OCI-LY1 (cell line): ENCODE results near the gene MED13.

ENCODE experiments used
- H2AFZ ChIP-seq: fragments of 200-600 bp; sonication (generic), shearing (Covaris generic); 2 replicates; pipeline ENCODE4 v1.6.0; 2014; ENCODE audit warnings: antibody characterized with exemption, mild to moderate bottlenecking, low read length
- H3F3A ChIP-seq: fragments of 200-600 bp; sonication (generic), shearing (Covaris generic); 2 replicates; pipeline ENCODE4 v1.6.0; 2014; ENCODE audit warnings: mild to moderate bottlenecking, antibody characterized with exemption, low read length, moderate library complexity; ENCODE audit not compliant: insufficient read depth
- H3K27ac ChIP-seq: fragments of 200-600 bp; sonication (generic); 2 replicates; pipeline ENCODE4 v1.5.1; 2014; ENCODE audit warnings: low read length, mixed run types, mild to moderate bottlenecking, low read depth; ENCODE audit not compliant: poor library complexity, severe bottlenecking
- H3K27me3 ChIP-seq: fragments of 200-600 bp; sonication (generic); 2 replicates; pipeline ENCODE4 v1.6.0; 2014; ENCODE audit warnings: antibody characterized with exemption, mild to moderate bottlenecking, low read length, moderate library complexity; ENCODE audit not compliant: insufficient read depth
- H3K36me3 ChIP-seq: fragments of 200-600 bp; sonication (generic); 2 replicates; pipeline ENCODE4 v1.6.1; 2014; ENCODE audit warnings: mild to moderate bottlenecking, antibody characterized with exemption, low read length, moderate library complexity, mixed read lengths; ENCODE audit not compliant: insufficient read depth
- H3K4me1 ChIP-seq: fragments of 200-600 bp; sonication (generic); 2 replicates; pipeline ENCODE4 v1.5.1; 2014; ENCODE audit warnings: mild to moderate bottlenecking, low read length, moderate library complexity; ENCODE audit not compliant: insufficient read depth, severe bottlenecking
- H3K4me2 ChIP-seq: fragments of 200-600 bp; sonication (generic), shearing (Covaris generic); 2 replicates; pipeline ENCODE4 v1.6.1; 2014; ENCODE audit warnings: low read length
- H3K4me3 ChIP-seq: fragments of 200-600 bp; sonication (generic); 2 replicates; pipeline ENCODE4 v1.5.1; 2014; ENCODE audit warnings: low read length, low read depth, mild to moderate bottlenecking, mixed read lengths; ENCODE audit not compliant: poor library complexity, severe bottlenecking
- H3K79me2 ChIP-seq: fragments of 200-600 bp; shearing (Covaris generic); 2 replicates; pipeline ENCODE4 v1.6.1; 2016; ENCODE audit warnings: mixed run types, low read length, mixed read lengths; ENCODE audit not compliant: insufficient read depth
- H3K9ac ChIP-seq: fragments of 200-600 bp; sonication (generic), shearing (Covaris generic); 2 replicates; pipeline ENCODE4 v1.6.1; 2014; ENCODE audit warnings: mild to moderate bottlenecking, low read length, mixed read lengths
- H3K9me2 ChIP-seq: fragments of 200-600 bp; sonication (generic), shearing (Covaris generic); 2 replicates; pipeline ENCODE4 v1.6.1; 2014; ENCODE audit warnings: low read depth, mild to moderate bottlenecking, low read length, mixed read lengths
- H3K9me3 ChIP-seq: fragments of 200-600 bp; shearing (Covaris generic); 2 replicates; pipeline ENCODE4 v1.6.1; 2014; ENCODE audit warnings: low read length, mixed read lengths
- H4K20me1 ChIP-seq: fragments of 200-600 bp; sonication (generic), shearing (Covaris generic); 2 replicates; pipeline ENCODE4 v1.6.0; 2016; ENCODE audit warnings: mild to moderate bottlenecking, low read length; ENCODE audit not compliant: insufficient read depth
- CTCF ChIP-seq: fragments of 200-600 bp; sonication (generic), shearing (Covaris generic); IDR thresholded peaks from 2 replicates; pipeline ENCODE4 v1.5.1; 2017; ENCODE audit warnings: mild to moderate bottlenecking, antibody characterized with exemption, low read length, moderate library complexity, mixed read lengths
- EZH2 ChIP-seq: fragments of 200-600 bp; sonication (generic), shearing (Covaris generic); IDR thresholded peaks from 2 replicates; pipeline ENCODE4 v1.8.0; 2017; ENCODE audit warnings: borderline replicate concordance, mixed run types, mild to moderate bottlenecking, antibody characterized with exemption, low read length, moderate library complexity, mixed read lengths

The MED13 gene

GRCh38 chr17:62094175-62094574 is 29.1 kb upstream of the MED13 start:
- H3K27me3 ChIP-seq, result peaks cover 2% of the 10 kb centered on the region
- no peak overlapping the region for H3K4me2 ChIP-seq
- H3K9me3 ChIP-seq, result no peaks in the 10 kb centered on the region
- TF ChIP-seq EZH2 (no peak), CTCF (no peak)
- no peaks in the 10 kb centered on the region for H3K36me3 ChIP-seq
- H3K9me2 ChIP-seq, result no peaks in the 10 kb centered on the region
- H2AFZ ChIP-seq, result no peak overlapping the region
- H3K79me2 ChIP-seq, result no peaks in the 10 kb centered on the region
- H3F3A ChIP-seq, result no peaks in the 10 kb centered on the region
- no peaks in the 10 kb centered on the region for H3K4me1 ChIP-seq
- no peak overlapping the region for H3K27ac ChIP-seq
- H3K4me3 ChIP-seq, result no peak overlapping the region
- no peaks in the 10 kb centered on the region for H4K20me1 ChIP-seq
- H3K9ac ChIP-seq, result no peak overlapping the region

- Histone ChIP-seq H3K4me2 (no peak overlapping the region), H2AFZ (no peak overlapping the region), H3K4me1 (no peaks in the 10 kb centered on the region), H3K4me3 (no peak overlapping the region), H3K36me3 (no peaks in the 10 kb centered on the region), H3K27ac (no peak overlapping the region), H3F3A (no peaks in the 10 kb centered on the region), H4K20me1 (no peaks in the 10 kb centered on the region), H3K79me2 (no peaks in the 10 kb centered on the region), H3K9ac (no peak overlapping the region), H3K27me3 (peaks cover 5% of the 10 kb centered on the region; the same call in 1 of the 2 replicates), H3K9me2 (no peaks in the 10 kb centered on the region), H3K9me3 (no peaks in the 10 kb centered on the region)
- TF ChIP-seq CTCF (no peak), EZH2 (no peak)
Observed at GRCh38 chr17:62093188-62094155, 28.4 kb upstream of the MED13 start.

- Histone ChIP-seq H3K27ac (no peak overlapping the region), H3K9me2 (no peaks in the 10 kb centered on the region), H2AFZ (no peak overlapping the region), H3K79me2 (no peaks in the 10 kb centered on the region), H3K9me3 (no peaks in the 10 kb centered on the region), H3K4me3 (no peak overlapping the region), H3K4me2 (no peak overlapping the region), H3F3A (no peaks in the 10 kb centered on the region), H3K27me3 (peaks cover 5% of the 10 kb centered on the region; the same call in 1 of the 2 replicates), H3K36me3 (no peaks in the 10 kb centered on the region), H3K9ac (no peak overlapping the region), H3K4me1 (no peaks in the 10 kb centered on the region), H4K20me1 (no peaks in the 10 kb centered on the region)
- TF ChIP-seq CTCF (no peak), EZH2 (no peak)
Observed at GRCh38 chr17:62092784-62093183, 27.7 kb upstream of the MED13 start.
